ENCODE data around the gene SUSD5. TPM values are rescaled to one million over a fixed set of nuclear protein-coding genes. Genes with fewer than 3 reads are reported as not detected.

Gene SUSD5
- total RNA-seq, 1 donor from 2014 or later = 22.7 TPM

- no peak overlapping the region for H3K4me3 Mint-ChIP-seq (ENCODE audit: unreplicated experiment)
- no peaks in the 10 kb centered on the region for H3K4me1 Mint-ChIP-seq (ENCODE audit: unreplicated experiment)
- H3K9me3 Mint-ChIP-seq (ENCODE audit: unreplicated experiment) = peaks cover 10% of the 10 kb centered on the region
- no peaks in the 10 kb centered on the region for H3K27me3 Mint-ChIP-seq (ENCODE audit: unreplicated experiment)
- no peak for TF ChIP-seq CTCF (IDR thresholded peaks at IDR 0.05)
- peaks cover 3% of the 10 kb centered on the region for H3K36me3 Mint-ChIP-seq (ENCODE audit: unreplicated experiment)
- H3K27ac Mint-ChIP-seq (ENCODE audit: unreplicated experiment) = no peak overlapping the region
- DNase-seq (ENCODE audit: extremely low spot score, unreplicated experiment) = peak; percentile 81
These were observed 43.7 kb downstream of the SUSD5 start for GRCh38 chr3:33174711-33175414.

- Mint-ChIP-seq H3K27ac (ENCODE audit: unreplicated experiment) (no peak overlapping the region), H3K4me1 (ENCODE audit: unreplicated experiment) (no peaks in the 10 kb centered on the region), H3K4me3 (ENCODE audit: unreplicated experiment) (no peak overlapping the region), H3K27me3 (ENCODE audit: unreplicated experiment) (no peaks in the 10 kb centered on the region), H3K9me3 (ENCODE audit: unreplicated experiment) (peaks cover 3% of the 10 kb centered on the region), H3K36me3 (ENCODE audit: unreplicated experiment) (no peaks in the 10 kb centered on the region)
- TF ChIP-seq CTCF (IDR thresholded peaks at IDR 0.05) = no peak
- DNase-seq (ENCODE audit: extremely low spot score, unreplicated experiment) = peak; percentile 64
These were observed 44.5 kb downstream of the SUSD5 start for GRCh38 chr3:33174095-33174494.

- Mint-ChIP-seq H3K27ac (ENCODE audit: unreplicated experiment) (no peak overlapping the region), H3K4me3 (ENCODE audit: unreplicated experiment) (no peak overlapping the region), H3K9me3 (ENCODE audit: unreplicated experiment) (no peaks in the 10 kb centered on the region), H3K27me3 (ENCODE audit: unreplicated experiment) (no peaks in the 10 kb centered on the region), H3K4me1 (ENCODE audit: unreplicated experiment) (no peaks in the 10 kb centered on the region), H3K36me3 (ENCODE audit: unreplicated experiment) (no peaks in the 10 kb centered on the region)
- TF ChIP-seq CTCF (IDR thresholded peaks at IDR 0.05) = no peak
- DNase-seq (ENCODE audit: extremely low spot score, unreplicated experiment) = peak; percentile 71
These were observed 44.9 kb downstream of the SUSD5 start for GRCh38 chr3:33173672-33174071.

DNA sequence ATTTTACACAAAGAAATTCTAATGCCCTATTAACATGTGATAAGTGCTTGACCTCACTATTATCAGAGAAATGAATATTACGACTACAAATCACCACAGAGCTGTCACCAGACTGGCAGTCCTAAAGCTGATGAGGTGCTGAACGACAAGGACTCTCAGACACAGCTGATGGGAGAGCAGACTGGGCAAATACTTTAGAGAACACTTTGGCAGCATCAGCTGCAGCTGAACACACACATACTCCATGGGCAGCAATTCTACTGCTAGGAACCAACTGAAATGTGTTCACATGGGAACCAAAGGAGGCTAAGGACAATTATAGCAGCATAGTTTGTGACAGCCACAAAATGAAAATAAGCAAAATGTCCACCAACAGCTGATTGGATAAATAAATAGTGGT is 45.5 kb downstream of the SUSD5 start:
- TF ChIP-seq CTCF (IDR thresholded peaks at IDR 0.05) = no peak
- Mint-ChIP-seq H3K4me3 (ENCODE audit: unreplicated experiment) (no peak overlapping the region), H3K9me3 (ENCODE audit: unreplicated experiment) (no peaks in the 10 kb centered on the region), H3K27me3 (ENCODE audit: unreplicated experiment) (no peaks in the 10 kb centered on the region), H3K36me3 (ENCODE audit: unreplicated experiment) (no peaks in the 10 kb centered on the region), H3K27ac (ENCODE audit: unreplicated experiment) (no peak overlapping the region), H3K4me1 (ENCODE audit: unreplicated experiment) (peaks cover 3% of the 10 kb centered on the region)
- no peak for DNase-seq (ENCODE audit: extremely low spot score, unreplicated experiment)

DNA sequence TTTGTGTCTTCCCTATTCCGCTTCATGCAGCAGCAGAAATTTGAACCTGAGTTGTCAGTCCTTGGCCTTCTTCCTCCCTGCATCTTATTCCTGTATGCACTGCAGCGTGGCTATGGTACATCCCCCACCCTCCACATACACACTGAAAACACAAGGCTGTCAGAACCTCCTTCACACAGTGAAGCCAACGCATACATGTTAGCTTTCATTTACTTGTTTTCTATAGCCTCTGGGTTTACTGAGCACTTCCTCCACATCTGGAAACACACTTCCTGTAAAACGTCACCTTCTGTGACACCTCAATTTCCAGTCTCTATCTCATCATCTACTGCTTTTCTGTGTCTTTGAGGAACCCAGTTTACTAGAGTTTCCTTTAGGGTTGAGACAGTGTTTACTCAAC is 47.0 kb downstream of the SUSD5 start:
- no peak overlapping the region for H3K4me3 Mint-ChIP-seq (ENCODE audit: unreplicated experiment)
- DNase-seq (ENCODE audit: extremely low spot score, unreplicated experiment) = no peak
- H3K9me3 Mint-ChIP-seq (ENCODE audit: unreplicated experiment) = no peaks in the 10 kb centered on the region
- peaks cover 10% of the 10 kb centered on the region for H3K4me1 Mint-ChIP-seq (ENCODE audit: unreplicated experiment)
- H3K27ac Mint-ChIP-seq (ENCODE audit: unreplicated experiment) = no peak overlapping the region
- no peaks in the 10 kb centered on the region for H3K36me3 Mint-ChIP-seq (ENCODE audit: unreplicated experiment)
- no peaks in the 10 kb centered on the region for H3K27me3 Mint-ChIP-seq (ENCODE audit: unreplicated experiment)
- TF ChIP-seq CTCF (IDR thresholded peaks at IDR 0.05) = no peak
